ENCODE measurements around the gene GSN. TPM values are rescaled to one million over a fixed set of nuclear protein-coding genes. Genes with fewer than 3 reads are reported as not detected.
A peak's percentile ranks its signal among the peaks of the same experiment; 100 is the strongest.

The GSN gene
- total and polyA plus RNA-seq, 2 of the 8 experiments (the other 6 are each of a cell fraction or from before 2014, with no cell fraction given) = 52.3 to 94.5 TPM

GRCh38 chr9:121284733-121285451, 16.9 kb downstream of the GSN start:
- Histone ChIP-seq H3K9me3 (ENCODE audit: insufficient read depth in 2 of 2, low read depth in 1 of 2, low read length in 1 of 2) (no peaks in the 10 kb centered on the region), H3K4me2 (ENCODE audit: insufficient read depth in 1 of 2, low read depth in 2 of 2, low read length in 2 of 2) (no peak overlapping the region), H3K27me3 (replicated peaks in 1 of 4; ENCODE audit: control insufficient read depth in 3 of 4, extremely low read depth in 1 of 4, insufficient read depth in 3 of 4, low read length in 3 of 4) (peaks cover 13 to 75% (median 66%) of the 10 kb centered on the region in 4 experiments), H3K4ac (replicated peaks; ENCODE audit: insufficient read length, low read depth, low read length) (no peak overlapping the region), H3K4me1 (replicated peaks in 1 of 4; ENCODE audit: control insufficient read depth in 3 of 4, insufficient read depth in 4 of 4, low read length in 3 of 4) (peaks cover 22 to 35% (median 28%) of the 10 kb centered on the region in 4 experiments), H3K4me3 (ENCODE audit: extremely low read depth in 1 of 4, insufficient read depth in 2 of 4, low read depth in 3 of 4, low read length in 4 of 4) (no peak overlapping the region), H3K79me1 (ENCODE audit: low read depth, low read length) (no peaks in the 10 kb centered on the region; the same call in 1 of the 2 replicates), H2AFZ (ENCODE audit: low read length) (no peak overlapping the region), H3K56ac (replicated peaks; ENCODE audit: insufficient read length, low read depth, low read length) (no peak overlapping the region), H3K14ac (ENCODE audit: insufficient read length) (no peak overlapping the region), H3K27ac (ENCODE audit: low read depth, low read length) (no peak overlapping the region), H4K91ac (replicated peaks; ENCODE audit: insufficient read length, low read length) (no peak overlapping the region), H3K36me3 (ENCODE audit: control insufficient read depth in 2 of 4, insufficient read depth in 4 of 4, low read length in 3 of 4) (no peaks in the 10 kb centered on the region), H2BK15ac (ENCODE audit: low read length) (no peak overlapping the region), H4K8ac (ENCODE audit: extremely low read depth, insufficient read depth, low read length) (no peak overlapping the region), H2BK12ac (ENCODE audit: low read depth, low read length) (no peak overlapping the region), H3K18ac (ENCODE audit: extremely low read depth, low read length) (no peak overlapping the region), H4K20me1 (replicated peaks in 1 of 2; ENCODE audit: control insufficient read depth in 1 of 2, insufficient read depth in 2 of 2, low read length in 2 of 2) (peaks cover 3 to 25% of the 10 kb centered on the region in 2 experiments), H3K23ac (ENCODE audit: insufficient read length) (no peak overlapping the region), H2BK20ac (ENCODE audit: low read length) (no peak overlapping the region), H3K79me2 (ENCODE audit: control insufficient read depth in 1 of 2, insufficient read depth in 2 of 2, low read length in 2 of 2) (no peaks in the 10 kb centered on the region), H2BK120ac (replicated peaks; ENCODE audit: low read depth, low read length) (no peak overlapping the region), H4K5ac (ENCODE audit: insufficient read length, low read depth, low read length) (no peak overlapping the region), H2AK5ac (ENCODE audit: low read depth, low read length) (no peak overlapping the region), H3K9ac (replicated peaks in 1 of 4; ENCODE audit: extremely low read depth in 1 of 4, low read depth in 3 of 4, low read length in 3 of 4) (no peak overlapping the region), H2BK5ac (ENCODE audit: low read depth, low read length) (no peak overlapping the region), H3K23me2 (ENCODE audit: low read depth, low read length) (no peaks in the 10 kb centered on the region; the same call in 1 of the 2 replicates)
- DNase-seq (ENCODE audit: low read depth in 1 of 2, low spot score in 2 of 2) = no peak
- FAIRE-seq = no peak
- TF ChIP-seq KDM4A (IDR thresholded peaks at IDR 0.05; ENCODE audit: low read depth, low read length, severe bottlenecking) = no peak
- TF ChIP-seq KDM1A (IDR thresholded peaks at IDR 0.05; ENCODE audit: borderline replicate concordance, low read length) = 0 out of 2 replicates have a peak, but pooled peaks have one; percentile 17
- TF ChIP-seq TCF12 (IDR thresholded peaks at IDR 0.05; ENCODE audit: low read depth, low read length) = no peak
- 83% methylated on average over 9 of the region's 9 CpGs; no CpG with 5 or more reads in 1 of the 2 experiments for WGBS, 2 experiments (ENCODE audit: extremely low coverage in 1 of 2, insufficient coverage in 1 of 2, insufficient read length in 1 of 2, insufficient replicate concordance in 2 of 2, low coverage in 1 of 2, low lambda C conversion rate in 2 of 2, missing lambda C conversion rate in 1 of 2)
- ChIA-PET POLR2A (ENCODE audit: partially characterized antibody) (interaction anchor here (0.6 to 4.6 kb wide), 4 partner anchors 12 to 982 kb away, joined by 3 to 19 read pairs (median 4); partner anchors contain the start of gene GSN), CTCF (ENCODE audit: partially characterized antibody) (interaction anchor here (0.7 to 1.8 kb wide), 10 partner anchors 14 to 115 kb away, joined by 3 to 9 read pairs (median 3); partner anchors contain the start of gene GSN)

Measured in H1 (cell line).